ENCODE data around the gene TBC1D19. TPM values are rescaled to one million over a fixed set of nuclear protein-coding genes. Genes with fewer than 3 reads are reported as not detected.

TBC1D19 gene
- total and polyA plus RNA-seq, 9 of the 15 experiments (the other 6 are each of a cell fraction or from before 2014, with no cell fraction given): 0.73 to 5.6 (median 3.7) TPM

- TF ChIP-seq BCLAF1 (IDR thresholded peaks at IDR 0.05; ENCODE audit: borderline replicate concordance in 1 of 2, control insufficient read depth in 1 of 2, low read depth in 2 of 2, low read length in 1 of 2) (peak in 1 of 2 experiments; percentile 85; a peak in 2 of 4 replicates), EZH2 (IDR thresholded peaks at IDR 0.05; ENCODE audit: borderline replicate concordance, low read depth, low read length) (no peak), CREM (IDR thresholded peaks at IDR 0.05; ENCODE audit: low read depth) (peak; percentile 76), ZNF644 (tag; IDR thresholded peaks at IDR 0.05; ENCODE audit: low read depth) (no peak), ZNF583 (CRISPR knock-in tag; IDR thresholded peaks at IDR 0.05) (no peak), NCOA1 (IDR thresholded peaks at IDR 0.05; ENCODE audit: low read depth) (peak; percentile 97), ZBTB2 (IDR thresholded peaks at IDR 0.05) (no peak), ZNF146 (CRISPR knock-in tag; IDR thresholded peaks at IDR 0.05; ENCODE audit: unreplicated experiment) (no peak), FOXK1 (CRISPR knock-in tag; IDR thresholded peaks at IDR 0.05; ENCODE audit: borderline replicate concordance) (peak; percentile 89; the same call in 1 of the 2 replicates), MYNN (IDR thresholded peaks at IDR 0.05) (peak; percentile 86), MYNN (CRISPR knock-in tag; IDR thresholded peaks at IDR 0.05) (no peak), HOXB6 (CRISPR knock-in tag; IDR thresholded peaks at IDR 0.05; ENCODE audit: borderline replicate concordance) (no peak), PML (IDR thresholded peaks at IDR 0.05; ENCODE audit: low read length) (0 out of 2 replicates have a peak, but pooled peaks have one; percentile 21), BDP1 (IDR thresholded peaks at IDR 0.05; ENCODE audit: insufficient read depth, insufficient read length) (no peak)
- TF ChIP-seq, protein P1, sequence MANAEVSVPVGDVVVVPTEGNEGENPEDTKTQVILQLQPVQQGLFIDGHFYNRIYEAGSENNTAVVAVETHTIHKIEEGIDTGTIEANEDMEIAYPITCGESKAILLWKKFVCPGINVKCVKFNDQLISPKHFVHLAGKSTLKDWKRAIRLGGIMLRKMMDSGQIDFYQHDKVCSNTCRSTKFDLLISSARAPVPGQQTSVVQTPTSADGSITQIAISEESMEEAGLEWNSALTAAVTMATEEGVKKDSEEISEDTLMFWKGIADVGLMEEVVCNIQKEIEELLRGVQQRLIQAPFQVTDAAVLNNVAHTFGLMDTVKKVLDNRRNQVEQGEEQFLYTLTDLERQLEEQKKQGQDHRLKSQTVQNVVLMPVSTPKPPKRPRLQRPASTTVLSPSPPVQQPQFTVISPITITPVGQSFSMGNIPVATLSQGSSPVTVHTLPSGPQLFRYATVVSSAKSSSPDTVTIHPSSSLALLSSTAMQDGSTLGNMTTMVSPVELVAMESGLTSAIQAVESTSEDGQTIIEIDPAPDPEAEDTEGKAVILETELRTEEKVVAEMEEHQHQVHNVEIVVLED (CRISPR knock-in tag; IDR thresholded peaks at IDR 0.05): peak; percentile 52
- TF ChIP-seq, protein P2, sequence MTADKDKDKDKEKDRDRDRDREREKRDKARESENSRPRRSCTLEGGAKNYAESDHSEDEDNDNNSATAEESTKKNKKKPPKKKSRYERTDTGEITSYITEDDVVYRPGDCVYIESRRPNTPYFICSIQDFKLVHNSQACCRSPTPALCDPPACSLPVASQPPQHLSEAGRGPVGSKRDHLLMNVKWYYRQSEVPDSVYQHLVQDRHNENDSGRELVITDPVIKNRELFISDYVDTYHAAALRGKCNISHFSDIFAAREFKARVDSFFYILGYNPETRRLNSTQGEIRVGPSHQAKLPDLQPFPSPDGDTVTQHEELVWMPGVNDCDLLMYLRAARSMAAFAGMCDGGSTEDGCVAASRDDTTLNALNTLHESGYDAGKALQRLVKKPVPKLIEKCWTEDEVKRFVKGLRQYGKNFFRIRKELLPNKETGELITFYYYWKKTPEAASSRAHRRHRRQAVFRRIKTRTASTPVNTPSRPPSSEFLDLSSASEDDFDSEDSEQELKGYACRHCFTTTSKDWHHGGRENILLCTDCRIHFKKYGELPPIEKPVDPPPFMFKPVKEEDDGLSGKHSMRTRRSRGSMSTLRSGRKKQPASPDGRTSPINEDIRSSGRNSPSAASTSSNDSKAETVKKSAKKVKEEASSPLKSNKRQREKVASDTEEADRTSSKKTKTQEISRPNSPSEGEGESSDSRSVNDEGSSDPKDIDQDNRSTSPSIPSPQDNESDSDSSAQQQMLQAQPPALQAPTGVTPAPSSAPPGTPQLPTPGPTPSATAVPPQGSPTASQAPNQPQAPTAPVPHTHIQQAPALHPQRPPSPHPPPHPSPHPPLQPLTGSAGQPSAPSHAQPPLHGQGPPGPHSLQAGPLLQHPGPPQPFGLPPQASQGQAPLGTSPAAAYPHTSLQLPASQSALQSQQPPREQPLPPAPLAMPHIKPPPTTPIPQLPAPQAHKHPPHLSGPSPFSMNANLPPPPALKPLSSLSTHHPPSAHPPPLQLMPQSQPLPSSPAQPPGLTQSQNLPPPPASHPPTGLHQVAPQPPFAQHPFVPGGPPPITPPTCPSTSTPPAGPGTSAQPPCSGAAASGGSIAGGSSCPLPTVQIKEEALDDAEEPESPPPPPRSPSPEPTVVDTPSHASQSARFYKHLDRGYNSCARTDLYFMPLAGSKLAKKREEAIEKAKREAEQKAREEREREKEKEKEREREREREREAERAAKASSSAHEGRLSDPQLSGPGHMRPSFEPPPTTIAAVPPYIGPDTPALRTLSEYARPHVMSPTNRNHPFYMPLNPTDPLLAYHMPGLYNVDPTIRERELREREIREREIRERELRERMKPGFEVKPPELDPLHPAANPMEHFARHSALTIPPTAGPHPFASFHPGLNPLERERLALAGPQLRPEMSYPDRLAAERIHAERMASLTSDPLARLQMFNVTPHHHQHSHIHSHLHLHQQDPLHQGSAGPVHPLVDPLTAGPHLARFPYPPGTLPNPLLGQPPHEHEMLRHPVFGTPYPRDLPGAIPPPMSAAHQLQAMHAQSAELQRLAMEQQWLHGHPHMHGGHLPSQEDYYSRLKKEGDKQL (CRISPR knock-in tag; IDR thresholded peaks at IDR 0.05; ENCODE audit: borderline replicate concordance): no peak
Observed at GRCh38 chr4:26583865-26584652, at the start of gene TBC1D19 (continued).
